T-helper 2 cell (primary cell): Measurements from ENCODE around the gene KRT40.

ENCODE experiments used
- DNase-seq, 5 experiments: peaks; one replicate each; pipeline versions ENCODE4 v3.0.0 to v3.0.0-alpha.2; 2012 to 2022

Gene KRT40

GRCh38 chr17:40951011-40951622, 33.0 kb downstream of the KRT40 start:
- no peak for DNase-seq

GRCh38 chr17:40950176-40950575, 34.0 kb downstream of the KRT40 start:
- no peak for DNase-seq

GRCh38 chr17:40949418-40949817, 34.7 kb downstream of the KRT40 start:
- no peak for DNase-seq

GRCh38 chr17:40947929-40948328, 36.2 kb downstream of the KRT40 start:
- DNase-seq = no peak

GRCh38 chr17:40945414-40945813, 38.7 kb downstream of the KRT40 start:
- no peak for DNase-seq

GRCh38 chr17:40944531-40944930, 39.6 kb downstream of the KRT40 start:
- DNase-seq = no peak

- DNase-seq = no peak
Observed at GRCh38 chr17:40942553-40942952, 41.6 kb downstream of the KRT40 start.

- no peak for DNase-seq
Observed at GRCh38 chr17:40940266-40940665, 43.9 kb downstream of the KRT40 start.

- no peak for DNase-seq
Observed at GRCh38 chr17:40938981-40939380, 45.1 kb downstream of the KRT40 start.

- no peak for DNase-seq
Observed at GRCh38 chr17:40937384-40937819, 46.7 kb downstream of the KRT40 start, which contains the start of gene KRT23. Gene KRT23, minus strand, starts transcription at chr17:40937646. Its CDS starts 1,043 bp downstream, at chr17:40936603.

GRCh38 chr17:40936976-40937375, 47.1 kb downstream of the KRT40 start:
- DNase-seq = no peak

- DNase-seq = no peak
Observed at GRCh38 chr17:40936437-40936971, 47.6 kb downstream of the KRT40 start.

- DNase-seq = peak in 1 of 5 experiments; percentile 49
Observed at GRCh38 chr17:40935624-40936023, 48.5 kb downstream of the KRT40 start.

GRCh38 chr17:40932608-40933007, 51.5 kb downstream of the KRT40 start:
- no peak for DNase-seq

- DNase-seq = no peak
Observed at GRCh38 chr17:40931311-40931710, 52.8 kb downstream of the KRT40 start.
